ENCODE measurements around the gene PAQR5.

- no peak for TF ChIP-seq POLR2A (IDR thresholded peaks at IDR 0.05)
- TF ChIP-seq CTCF (IDR thresholded peaks at IDR 0.05), result no peak
Measured at GRCh38 chr15:69421498-69421897, 122.8 kb downstream of the PAQR5 start.

Data from body of pancreas (tissue), 4 donors.